ENCODE results near the gene BRSK1.

BRSK1 gene

DNA sequence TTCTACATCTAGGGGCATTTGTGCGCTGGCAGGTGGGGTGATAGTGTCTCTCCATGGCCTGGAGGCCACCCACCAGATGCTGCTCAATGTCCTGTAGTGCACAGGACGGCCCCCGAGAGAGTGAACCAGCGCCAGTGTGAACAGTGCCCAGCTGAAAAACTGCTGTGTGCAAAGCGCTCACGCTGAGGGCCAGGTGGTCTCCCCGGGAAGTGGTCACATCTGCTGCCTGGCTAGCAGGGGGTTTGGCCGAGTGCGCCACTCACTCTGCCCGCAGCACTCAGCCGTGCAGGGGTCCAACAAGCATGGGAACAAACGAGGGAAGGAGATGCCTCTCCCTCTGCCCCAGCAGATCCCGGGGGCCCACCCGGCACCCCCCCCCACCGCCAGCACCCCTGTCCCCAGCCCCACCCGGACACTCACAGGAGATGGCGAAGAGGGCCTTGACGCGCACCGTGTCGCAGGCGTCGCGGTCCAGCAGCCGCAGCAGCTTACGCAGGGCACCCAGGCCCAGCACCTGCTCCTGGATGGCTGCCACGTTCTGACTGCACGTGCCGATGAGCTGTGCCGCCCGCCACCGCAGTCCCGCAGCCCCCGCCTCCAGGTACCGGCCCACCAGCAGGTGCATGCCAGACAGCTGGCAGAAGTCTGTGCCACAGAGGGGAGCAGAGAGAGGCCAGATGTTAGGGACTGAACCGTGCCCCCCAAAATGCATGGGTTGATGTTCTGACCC lies 9.7 kb upstream of the BRSK1 start:
- no peak for DNase-seq (ENCODE audit: low spot score)
- no peak for FAIRE-seq

GRCh38 chr19:55275851-55276719 lies 7.7 kb upstream of the BRSK1 start:
- FAIRE-seq: no peak

DNA sequence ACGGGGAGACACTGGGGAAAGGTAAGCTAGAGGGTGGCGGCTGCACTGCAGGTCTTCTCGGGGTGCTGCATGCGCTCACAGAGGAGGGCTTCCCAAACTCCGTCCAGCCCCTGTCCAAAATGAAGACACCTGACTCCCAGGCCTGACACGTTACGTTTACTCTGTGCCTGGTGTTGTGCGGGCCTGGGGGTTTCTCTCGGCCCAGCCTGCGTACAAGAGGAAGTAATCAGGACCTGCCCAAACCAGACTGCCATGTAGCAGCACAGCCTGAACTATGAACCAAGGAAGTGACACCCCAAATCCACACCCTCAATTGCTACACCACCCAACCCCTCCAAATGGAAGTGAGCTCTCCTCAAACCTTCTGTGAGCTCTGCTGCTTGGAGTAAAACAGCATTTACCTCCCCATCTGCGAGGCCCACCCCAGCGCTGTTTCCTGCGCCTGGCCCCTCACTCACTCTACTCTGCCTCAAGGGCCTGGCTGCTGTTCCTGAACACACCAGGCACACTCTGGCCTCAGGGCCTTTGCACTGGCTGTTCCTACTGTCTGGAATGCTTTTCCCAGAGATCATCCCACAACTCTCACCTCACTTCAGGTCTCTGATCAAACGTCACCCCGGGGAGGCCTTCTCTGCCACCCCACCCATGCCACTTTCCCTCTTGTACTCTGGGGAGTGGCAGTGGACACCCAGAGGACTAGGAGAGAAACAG lies 6.9 kb upstream of the BRSK1 start:
- no peak for DNase-seq (ENCODE audit: low spot score)
- FAIRE-seq: no peak

More at GRCh38 chr19:55275851-55276719, 7.7 kb upstream of the BRSK1 start:
- no peak for DNase-seq (ENCODE audit: low spot score)

DNA sequence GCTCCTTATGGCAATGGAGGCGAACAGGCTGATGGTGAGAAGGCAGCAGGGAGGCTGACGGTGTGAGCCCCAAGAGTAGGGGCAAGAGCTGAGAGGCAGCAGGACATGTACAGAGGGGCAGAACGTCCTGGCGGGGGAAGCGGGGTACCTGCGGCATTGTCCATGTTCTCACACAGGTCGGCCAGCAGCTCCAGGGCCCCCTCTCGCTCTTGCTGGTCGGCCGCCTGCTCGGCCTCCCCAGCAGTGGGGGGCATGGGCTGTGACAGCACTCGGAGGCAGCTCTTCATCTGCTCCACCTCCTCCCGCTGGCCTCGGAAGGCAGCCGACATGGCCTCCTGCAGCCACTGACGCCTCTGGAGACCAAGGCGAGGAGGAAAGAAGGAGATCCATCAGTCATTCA lies 6.3 kb upstream of the BRSK1 start:
- DNase-seq (ENCODE audit: low spot score) (no peak), FAIRE-seq (no peak)

- FAIRE-seq (no peak), DNase-seq (ENCODE audit: low spot score) (no peak)
Measured at GRCh38 chr19:55278391-55279135, 5.2 kb upstream of the BRSK1 start.

- DNase-seq (ENCODE audit: low spot score): no peak
Measured at GRCh38 chr19:55279340-55279739, 4.5 kb upstream of the BRSK1 start.

DNA sequence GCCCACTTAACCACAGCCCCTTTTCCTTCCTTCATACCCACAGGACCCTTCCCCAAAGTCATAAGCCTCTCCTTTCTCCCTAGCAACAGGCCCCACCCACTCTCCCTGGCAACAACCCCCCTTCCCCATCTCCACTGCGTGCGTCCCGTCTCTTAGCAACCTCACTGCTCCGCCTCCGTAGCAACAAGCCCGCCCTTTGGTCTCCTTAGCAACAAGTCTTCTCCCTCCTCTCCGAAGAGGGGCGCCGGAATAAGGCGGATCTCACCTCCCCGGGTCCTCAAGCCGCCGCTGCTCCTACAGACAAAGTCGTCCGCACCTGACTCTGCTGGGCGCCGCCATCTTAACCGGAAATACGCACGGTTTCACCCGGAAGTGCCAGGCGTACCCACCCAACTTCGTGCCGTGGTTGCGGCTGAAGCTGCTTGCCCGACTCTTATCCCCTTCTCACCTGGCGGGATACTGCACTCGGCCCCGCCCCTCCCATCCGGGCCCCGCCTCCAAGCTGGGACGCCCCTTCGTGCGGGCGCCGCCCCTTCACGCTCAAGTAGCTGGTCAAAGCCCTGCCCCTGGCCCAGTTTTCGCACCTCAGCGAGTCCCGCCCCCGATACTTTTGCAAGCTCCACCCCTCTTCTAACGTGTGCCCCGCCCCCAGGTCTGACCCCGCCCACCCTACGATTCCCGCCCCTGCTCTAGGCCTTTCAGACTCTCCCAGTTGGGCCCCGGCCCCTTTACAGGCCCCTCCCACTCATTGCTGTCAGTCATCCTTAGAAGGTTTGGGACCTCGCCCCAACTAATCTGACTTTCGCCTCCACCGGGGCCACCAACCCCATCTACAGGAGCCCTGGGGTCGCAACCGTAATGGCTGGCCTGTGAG lies 3.8 kb upstream of the BRSK1 start, which contains the start of gene HSPBP1:
HSPBP1 (minus strand) TSS at position 341 of the 874 bp plus-strand sequence. CDS start 502 bp downstream, outside the sequence.
- FAIRE-seq (peak; percentile 15), DNase-seq (ENCODE audit: low spot score) (peak; percentile 84)

More at GRCh38 chr19:55279340-55279739, 4.5 kb upstream of the BRSK1 start:
- FAIRE-seq: no peak

GRCh38 chr19:55284405-55285058 lies 735 bp downstream of the BRSK1 start:
- no peak for FAIRE-seq

DNA sequence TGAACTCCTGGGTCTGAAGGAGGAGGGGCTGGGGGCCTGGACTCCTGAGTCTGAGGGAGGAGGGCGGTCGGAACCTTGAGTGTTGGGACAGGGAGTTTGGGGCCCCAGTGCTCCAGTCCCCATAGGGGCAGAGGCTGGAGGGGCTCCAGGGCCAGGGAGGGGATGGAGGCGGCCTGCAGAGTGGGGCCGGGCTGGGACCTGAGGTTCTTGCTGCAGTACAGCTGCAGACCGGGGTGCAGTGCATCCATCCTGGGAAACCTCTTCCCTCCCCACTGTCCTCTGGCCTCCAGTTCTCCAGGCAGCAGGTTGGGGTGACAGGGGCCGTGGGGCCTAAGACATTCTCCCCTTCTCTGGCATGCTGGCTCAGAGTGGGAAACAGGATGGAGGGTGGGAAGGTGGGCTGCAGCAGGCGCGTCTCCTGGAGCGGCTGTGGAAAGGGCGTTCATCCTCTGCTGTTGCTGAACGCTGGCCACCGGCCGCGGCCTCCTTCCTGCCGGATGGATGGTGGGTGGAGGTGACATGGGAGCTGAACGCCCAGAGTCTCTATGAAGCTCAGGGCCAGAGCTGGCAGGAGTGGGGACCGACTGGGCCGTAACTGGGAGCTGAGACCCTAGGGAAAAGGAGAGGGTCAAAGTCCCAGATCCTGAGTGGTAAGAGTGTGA lies 1.6 kb downstream of the BRSK1 start:
- no peak for DNase-seq (ENCODE audit: low spot score)
- FAIRE-seq: no peak

More at GRCh38 chr19:55284405-55285058, 735 bp downstream of the BRSK1 start:
- no peak for DNase-seq (ENCODE audit: low spot score)

GRCh38 chr19:55287361-55288079 lies 3.7 kb downstream of the BRSK1 start:
- DNase-seq (ENCODE audit: low spot score) (no peak), FAIRE-seq (no peak)

DNA sequence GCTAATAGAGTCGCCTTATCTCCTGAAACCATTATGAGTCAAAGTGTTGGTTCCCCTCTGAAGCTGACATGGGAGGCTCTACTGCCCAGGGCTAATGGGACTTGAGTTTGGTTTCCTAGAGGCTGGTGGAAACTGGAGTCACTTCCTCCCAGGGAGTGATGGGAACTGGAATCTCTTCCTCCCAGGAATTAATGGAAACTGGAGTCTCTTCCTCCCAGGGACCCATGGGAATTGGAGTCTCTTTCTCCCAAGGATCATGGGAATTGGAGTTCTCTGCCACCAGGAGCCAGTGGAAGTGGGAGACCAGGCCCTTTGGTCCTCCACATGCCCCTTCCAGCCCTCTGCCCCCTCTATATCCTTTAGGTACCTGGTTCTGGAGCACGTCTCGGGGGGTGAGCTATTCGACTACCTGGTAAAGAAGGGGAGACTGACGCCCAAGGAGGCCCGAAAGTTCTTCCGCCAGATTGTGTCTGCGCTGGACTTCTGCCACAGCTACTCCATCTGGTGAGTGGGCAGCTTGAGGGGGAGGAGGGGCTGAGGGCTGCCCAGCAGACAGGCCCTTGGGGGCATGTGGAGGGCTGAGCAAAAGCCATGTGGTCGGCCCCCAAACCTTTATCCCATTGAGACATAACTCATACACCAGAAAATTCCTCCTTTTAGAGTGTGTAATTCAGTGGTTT lies 5.5 kb downstream of the BRSK1 start:
- DNase-seq (ENCODE audit: low spot score) (no peak), FAIRE-seq (no peak)

DNA sequence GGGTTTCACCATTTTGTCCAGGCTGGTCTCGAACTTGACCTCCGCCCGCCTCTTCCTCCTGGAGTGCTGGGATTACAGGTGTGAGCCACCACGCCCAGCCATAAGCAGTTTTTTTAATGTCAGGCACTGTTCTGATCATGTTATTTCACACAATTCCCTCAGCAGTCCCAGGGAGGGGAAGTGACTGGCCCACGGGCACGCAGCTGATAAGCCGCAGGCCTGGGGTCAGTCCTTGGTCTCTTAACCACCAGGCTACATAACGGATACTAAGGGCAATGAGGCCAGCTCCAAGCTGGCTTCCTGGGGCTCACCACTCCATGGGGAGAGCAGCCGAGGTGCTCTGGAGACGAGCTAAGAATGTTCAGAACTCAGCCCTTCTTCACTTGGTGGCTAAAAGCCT lies 13.5 kb downstream of the BRSK1 start:
- FAIRE-seq (no peak), DNase-seq (ENCODE audit: low spot score) (no peak)

DNA sequence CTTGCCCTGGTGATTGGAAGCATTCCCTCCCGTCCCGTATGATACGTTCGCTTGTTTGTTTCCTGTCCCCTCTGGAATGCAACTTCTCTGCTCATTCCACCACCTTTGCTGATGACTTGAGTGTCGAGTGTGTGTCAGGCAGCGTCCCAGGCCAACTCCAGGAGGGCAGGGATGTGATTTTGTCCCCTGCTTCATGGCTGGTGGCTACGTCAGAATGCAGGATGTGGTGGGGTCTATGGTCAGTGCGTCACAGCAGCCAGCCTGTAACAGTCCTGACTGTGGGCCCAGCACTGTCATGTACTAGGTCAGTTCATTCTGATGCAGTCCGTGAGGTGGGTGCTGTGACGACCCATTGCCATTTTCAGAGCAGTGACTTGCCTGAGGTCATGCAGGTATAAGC lies 16.2 kb downstream of the BRSK1 start:
- no peak for FAIRE-seq
- no peak for DNase-seq (ENCODE audit: low spot score)

- FAIRE-seq: no peak
Measured at GRCh38 chr19:55300886-55301458, 17.2 kb downstream of the BRSK1 start.

GRCh38 chr19:55301459-55302317 lies 17.9 kb downstream of the BRSK1 start:
- FAIRE-seq (no peak), DNase-seq (ENCODE audit: low spot score) (peak; percentile 56)

More at GRCh38 chr19:55300886-55301458, 17.2 kb downstream of the BRSK1 start:
- DNase-seq (ENCODE audit: low spot score): no peak

- no peak for FAIRE-seq
Measured at GRCh38 chr19:55302318-55302703, 18.5 kb downstream of the BRSK1 start.

More at GRCh38 chr19:55302318-55302703, 18.5 kb downstream of the BRSK1 start:
- no peak for DNase-seq (ENCODE audit: low spot score)

All from RCC 7860 (cell line).